K562 (cell line): ENCODE measurements around the gene CLDN15. TPM values are rescaled to one million over a fixed set of nuclear protein-coding genes. Genes with fewer than 3 reads are reported as not detected.

Source experiments
- ATAC-seq: fragments of 200-7000 bp; cut with Tn5 transposase; 3 replicates; pipeline ENCODE4 v1.9.1; 2020; ENCODE audit warnings: moderate library complexity
- BruUV-seq: library from RNA; stranded (reverse); fragments of 400-500 nt; replicated peaks from 2 replicates; lab custom pipeline; 2021; lab: Mats Ljungman, UMichigan
- CTCF ChIA-PET: fragments of 300-600 bp; formaldehyde crosslinking; extraction: SDS; loops from one replicate; lab custom pipeline; 2021; ENCODE audit warnings: low intra/inter-chr PET ratio; lab: Yijun Ruan, JAX
- POLR2A ChIA-PET: fragments of 300-600, 350-650 bp; sonication (Branson Sonifier 250); formaldehyde crosslinking; extraction: SDS; loops from one replicate; lab custom pipeline; 2021; ENCODE audit warnings: antibody characterized with exemption, inconsistent platforms; lab: Yijun Ruan, JAX
- DNase-seq, 4 experiments: peaks; one replicate each; pipeline versions ENCODE4 v3.0.0 to v3.0.0-alpha.2; 2011 to 2018; ENCODE audit warnings: low spot score in 3 of 4, mixed read lengths in 3 of 4; ENCODE audit errors: extremely low read depth in 1 of 4
- FAIRE-seq: peaks from 2 replicates; lab custom pipeline; 2011; peaks lifted over from hg19 to GRCh38; lab: Jason Lieb, UNC
- H2AFZ ChIP-seq: 2 replicates; pipeline ENCODE4 v1.6.0; 2011; ENCODE audit warnings: low read depth, low read length, control low read depth, inconsistent platforms
- H3K27ac ChIP-seq: fragments of 200-600 bp; 3 replicates; pipeline ENCODE4 v1.8.0; 2011; ENCODE audit warnings: low read depth, mild to moderate bottlenecking, control low read depth, inconsistent platforms, low read length, moderate library complexity, mixed read lengths; ENCODE audit errors: extremely low read depth
- H3K27me3 ChIP-seq, 2 experiments: fragments of 300-600 bp in 1 of 2; 2 replicates in 1 of 2; 3 replicates in 1 of 2; pipeline versions ENCODE4 v1.6.0 to v1.8.0; 2011; ENCODE audit warnings: inconsistent platforms in 2 of 2, low read length in 2 of 2, mild to moderate bottlenecking in 1 of 2, mixed read lengths in 1 of 2, moderate library complexity in 1 of 2; ENCODE audit not compliant: control insufficient read depth in 2 of 2, insufficient read depth in 2 of 2
- H3K36me3 ChIP-seq: fragments of 300-600 bp; 3 replicates; pipeline ENCODE4 v1.8.0; 2011; ENCODE audit warnings: mild to moderate bottlenecking, low read length, inconsistent platforms; ENCODE audit not compliant: control insufficient read depth, insufficient read depth
- H3K4me1 ChIP-seq, 2 experiments: fragments of 200-600 bp in 1 of 2; replicated peaks in 1 of 2; 2 replicates in 1 of 2; 3 replicates in 1 of 2; pipeline versions ENCODE4 v1.5.1 to v1.8.0; 2011; ENCODE audit warnings: inconsistent platforms in 2 of 2, low read length in 2 of 2, mild to moderate bottlenecking in 1 of 2, mixed read lengths in 1 of 2, moderate library complexity in 1 of 2; ENCODE audit not compliant: control insufficient read depth in 2 of 2, insufficient read depth in 2 of 2
- H3K4me2 ChIP-seq: 2 replicates; pipeline ENCODE4 v1.6.1; 2011; ENCODE audit warnings: low read length, control low read depth, inconsistent platforms, mixed read lengths; ENCODE audit not compliant: insufficient read depth
- H3K4me3 ChIP-seq: fragments of 200-600 bp; sonication (generic), shearing (Covaris generic); 2 replicates; pipeline ENCODE4 v1.5.1; 2016; ENCODE audit warnings: control low read depth, inconsistent platforms
- H3K79me2 ChIP-seq: fragments of 200-600 bp; 3 replicates; pipeline ENCODE4 v1.8.0; 2011; ENCODE audit warnings: low read length, inconsistent platforms; ENCODE audit not compliant: control insufficient read depth, insufficient read depth
- H3K9ac ChIP-seq, 2 experiments: 2 replicates each; pipeline versions ENCODE4 v1.6.0 to v1.6.1; 2011; ENCODE audit warnings: low read depth in 2 of 2, low read length in 2 of 2, control low read depth in 1 of 2, inconsistent platforms in 1 of 2, mild to moderate bottlenecking in 1 of 2, mixed read lengths in 1 of 2; ENCODE audit not compliant: insufficient read depth in 1 of 2
- H3K9me1 ChIP-seq: one replicate; pipeline ENCODE4 v1.6.0; 2011; ENCODE audit warnings: inconsistent platforms, mild to moderate bottlenecking, low read length, moderate library complexity; ENCODE audit not compliant: control insufficient read depth, insufficient read depth
- H3K9me3 ChIP-seq: replicated peaks from 2 replicates; pipeline ENCODE4 v1.5.1; 2011; ENCODE audit warnings: low read depth, low read length, inconsistent platforms; ENCODE audit not compliant: control insufficient read depth, insufficient read depth
- H4K20me1 ChIP-seq: replicated peaks from 2 replicates; pipeline ENCODE4 v1.6.1; 2011; ENCODE audit warnings: low read length, inconsistent platforms, mixed read lengths; ENCODE audit not compliant: control insufficient read depth, insufficient read depth
- BHLHE40 ChIP-seq: IDR thresholded peaks from 2 replicates; pipeline ENCODE4 v1.6.1; 2011; ENCODE audit warnings: low read length, improper control_type of control experiment
- CTCFL ChIP-seq: IDR thresholded peaks from 2 replicates; pipeline ENCODE4 v1.6.1; 2011; ENCODE audit warnings: borderline replicate concordance, low read depth, mild to moderate bottlenecking, moderate library complexity, low read length; ENCODE audit not compliant: insufficient read depth, poor library complexity, severe bottlenecking
- E2F6 ChIP-seq, 2 experiments: IDR thresholded peaks; 2 replicates each; pipeline ENCODE4 v1.6.1; 2011; ENCODE audit warnings: borderline replicate concordance in 1 of 2, control low read depth in 1 of 2, low read depth in 1 of 2, low read length in 1 of 2, mild to moderate bottlenecking in 1 of 2, mixed read lengths in 1 of 2, moderate library complexity in 1 of 2; ENCODE audit not compliant: insufficient read depth in 1 of 2, insufficient read length in 1 of 2, poor library complexity in 1 of 2, severe bottlenecking in 1 of 2; ENCODE audit errors: extremely low read depth in 1 of 2
- GABPA ChIP-seq: fragments of 200-800 bp; sonication (Bioruptor generic); conservative IDR thresholded peaks from 2 replicates; pipeline ENCODE4 v1.6.1; 2016; ENCODE audit warnings: low read depth, missing genetic modification characterization, missing compliant biosample characterization
- GABPB1 ChIP-seq: sonication (generic); formaldehyde crosslinking; IDR thresholded peaks from 2 replicates; pipeline ENCODE4 v1.8.0; 2022; ENCODE audit warnings: mild to moderate bottlenecking, missing genetic modification reagents
- ILF3 ChIP-seq: fragments of 450-650 bp; IDR thresholded peaks from 2 replicates; pipeline ENCODE4 v1.6.1; 2018; ENCODE audit warnings: antibody characterized with exemption, mild to moderate bottlenecking, moderate library complexity, borderline replicate concordance
- MEIS2 ChIP-seq: fragments of 450-650 bp; IDR thresholded peaks from 2 replicates; pipeline ENCODE4 v1.6.1; 2014; ENCODE audit warnings: mild to moderate bottlenecking; ENCODE audit not compliant: partially characterized antibody
- ZFP36 ChIP-seq: fragments of 150-350 bp; IDR thresholded peaks from 2 replicates; pipeline ENCODE4 v1.6.1; 2018; ENCODE audit warnings: low read length, low read depth; ENCODE audit not compliant: partially characterized antibody
- ZNF316 ChIP-seq: fragments of 450-650 bp; IDR thresholded peaks from 2 replicates; pipeline ENCODE4 v1.6.1; 2016
- ZNF668 ChIP-seq: fragments of 250-450 bp; sonication (Bioruptor Pico); IDR thresholded peaks from 2 replicates; pipeline ENCODE4 v1.8.0; 2022; ENCODE audit warnings: mild to moderate bottlenecking, inconsistent platforms
- WGBS: fragments of 100-300 bp; shearing (Covaris generic); methylation state at CpG from one replicate; pipeline ENCODE4 v1.1.6; 2016; ENCODE audit warnings: low coverage, mixed read lengths; ENCODE audit not compliant: insufficient coverage; ENCODE audit errors: missing lambda C conversion rate; 5-methylcytosine and 5-hydroxymethylcytosine counted together
- in situ Hi-C: fragments of 300-500 bp; cut with MboI; formaldehyde crosslinking; loops from 4 replicates; pipeline ENCODE4 v1.15.0; 2018; ENCODE audit warnings: inconsistent platforms, mixed read lengths
- intact Hi-C: fragments of 100-400 bp; cut with micrococcal nuclease; formaldehyde crosslinking; loops from 2 replicates; pipeline ENCODE4 v1.14.2; 2022
- polyA plus RNA-seq, 8 experiments: library from polyadenylated mRNA; depleted of rRNA in 4 of 8; stranded (reverse) in 5 of 8; unstranded in 3 of 8; fragments of >200 nt; fragmentation: Nextera tagmentation in 2 of 8; fragmentation: Illumina TruSeq in 1 of 8; extraction: Ambion mirVana in 2 of 8; extraction: Trizol in 1 of 8; gene quantifications; 2 replicates each; pipeline versions ENCODE4 v1.2.1 to v1.2.3, GENCODE V29; 2011 to 2014; ENCODE audit warnings: inconsistent platforms in 1 of 8, missing spikeins in 1 of 8
- total RNA-seq, 7 experiments: library from RNA; depleted of rRNA in 6 of 7; stranded (reverse); fragments of >200 nt in 6 of 7; fragmentation: Illumina TruSeq in 2 of 7; extraction: Trizol in 2 of 7; gene quantifications; 2 replicates each; pipeline versions ENCODE4 v1.2.1 to v1.2.3, GENCODE V29; 2011 to 2021; ENCODE audit warnings: low replicate concordance in 1 of 7
- TF ChIP-seq, protein P1 (sequence below): sonication (generic); formaldehyde crosslinking; IDR thresholded peaks from 2 replicates; pipeline ENCODE4 v1.5.0; 2020; ENCODE audit warnings: missing genetic modification reagents
- TF ChIP-seq, protein P2 (sequence below): fragments of 250-450 bp; sonication (Bioruptor Pico); IDR thresholded peaks from 2 replicates; pipeline ENCODE4 v1.8.0; 2021; ENCODE audit warnings: moderate library complexity, mild to moderate bottlenecking, inconsistent platforms

CLDN15 gene
- total and polyA plus RNA-seq, 9 of the 15 experiments (the other 6 are each of a cell fraction or from before 2014, with no cell fraction given): 0.32 to 14.5 (median 7.4) TPM

GRCh38 chr7:101264102-101264706 lies 26.6 kb upstream of the CLDN15 start (continued):
- TF ChIP-seq E2F6 (IDR thresholded peaks at IDR 0.05; ENCODE audit: borderline replicate concordance in 1 of 2, extremely low read depth in 1 of 2, insufficient read depth in 1 of 2, insufficient read length in 1 of 2, low read depth in 1 of 2, low read length in 1 of 2, poor library complexity in 1 of 2, severe bottlenecking in 1 of 2) (peak; percentile 51 to 70), BHLHE40 (peak; percentile 84), ZFP36 (peak; percentile 36)
- TF ChIP-seq, protein P1, sequence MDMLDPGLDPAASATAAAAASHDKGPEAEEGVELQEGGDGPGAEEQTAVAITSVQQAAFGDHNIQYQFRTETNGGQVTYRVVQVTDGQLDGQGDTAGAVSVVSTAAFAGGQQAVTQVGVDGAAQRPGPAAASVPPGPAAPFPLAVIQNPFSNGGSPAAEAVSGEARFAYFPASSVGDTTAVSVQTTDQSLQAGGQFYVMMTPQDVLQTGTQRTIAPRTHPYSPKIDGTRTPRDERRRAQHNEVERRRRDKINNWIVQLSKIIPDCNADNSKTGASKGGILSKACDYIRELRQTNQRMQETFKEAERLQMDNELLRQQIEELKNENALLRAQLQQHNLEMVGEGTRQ (CRISPR knock-in tag): peak; percentile 80

DNA sequence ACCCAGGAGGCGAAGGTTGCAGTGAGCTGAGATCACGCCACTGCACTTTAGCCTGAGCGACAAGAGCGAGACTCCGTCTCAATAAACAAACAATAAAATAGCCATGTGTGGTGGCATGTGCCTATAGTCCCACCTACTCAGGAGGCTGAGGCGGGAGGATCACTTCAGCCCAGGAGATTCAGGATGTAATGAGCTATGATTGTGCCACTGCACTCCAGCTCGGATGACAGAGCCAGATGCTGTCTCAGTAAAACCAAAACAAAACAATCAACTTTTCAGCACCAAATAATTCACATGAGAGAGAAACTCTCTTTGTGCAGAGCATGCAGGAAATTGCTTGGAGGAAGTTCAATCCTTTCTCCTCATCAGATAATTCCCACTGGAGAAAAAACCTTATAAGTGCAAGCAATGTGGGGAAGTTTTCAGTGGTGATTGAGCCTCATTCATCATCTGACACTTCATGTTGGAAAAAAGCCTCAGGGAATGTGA lies 20.7 kb upstream of the CLDN15 start:
- no peak overlapping the region for H3K4me3 ChIP-seq
- H2AFZ ChIP-seq: no peak overlapping the region
- in situ Hi-C loops: no loop called here
- no peaks in the 10 kb centered on the region for H4K20me1 ChIP-seq
- H3K4me1 ChIP-seq: no peaks in the 10 kb centered on the region; a peak in 1 of 5 replicates
- H3K27me3 ChIP-seq: peaks cover 7 to 36% of the 10 kb centered on the region in 2 experiments; a peak in 4 of 5 replicates
- FAIRE-seq (no peak), ATAC-seq (no peak), DNase-seq (no peak)
- H3K9me3 ChIP-seq: no peaks in the 10 kb centered on the region
- H3K9ac ChIP-seq: no peak overlapping the region
- H3K4me2 ChIP-seq: no peak overlapping the region
- H3K79me2 ChIP-seq: no peaks in the 10 kb centered on the region
- intact Hi-C loops: no loop called here
- no peaks in the 10 kb centered on the region for H3K9me1 ChIP-seq
- H3K27ac ChIP-seq: no peak overlapping the region
- ChIA-PET CTCF (no interaction called here), POLR2A (interaction anchor here (0.7 to 1.2 kb wide), 4 partner anchors 9 to 163 kb away, joined by 3 read pairs; no protein-coding TSS in a partner anchor)
- no peaks in the 10 kb centered on the region for H3K36me3 ChIP-seq
- BruUV-seq: no TSS peak
- 31% methylated on average over 7 of the region's 7 CpGs for WGBS
- TF ChIP-seq GABPA (tag) (no peak), MEIS2 (peak; percentile 23), GABPB1 (CRISPR knock-in tag) (no peak), ZNF668 (CRISPR knock-in tag) (no peak), ILF3 (no peak), ZNF316 (no peak), CTCFL (no peak)
- TF ChIP-seq, protein P2, sequence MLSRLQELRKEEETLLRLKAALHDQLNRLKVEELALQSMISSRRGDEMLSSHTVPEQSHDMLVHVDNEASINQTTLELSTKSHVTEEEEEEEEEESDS (CRISPR knock-in tag): no peak
